Upper lobe of right lung (tissue), 1 donor: ENCODE data around the gene PPIG. TPM values are rescaled to one million over a fixed set of nuclear protein-coding genes. Genes with fewer than 3 reads are reported as not detected.
"Not testable (repeated sequence)": the region's sequence is repeated elsewhere in the genome, so short reads cannot be mapped to it uniquely, and the experiment has no call there.

Source experiments
- ATAC-seq: fragments of 200-7000 bp; cut with Tn5 transposase; one replicate; pipeline ENCODE4 v1.9.1; 2020; ENCODE audit warnings: mild to moderate bottlenecking, moderate library complexity
- DNase-seq: peaks from one replicate; pipeline ENCODE4 v3.0.0-alpha.2; 2020
- H3K27ac ChIP-seq: fragments of 200-600 bp; one replicate; pipeline ENCODE4 v1.8.0; 2022
- H3K27me3 ChIP-seq: fragments of 200-600 bp; one replicate; pipeline ENCODE4 v1.8.0; 2022; ENCODE audit warnings: mild to moderate bottlenecking
- H3K36me3 ChIP-seq: fragments of 200-600 bp; one replicate; pipeline ENCODE4 v1.8.0; 2022
- H3K4me1 ChIP-seq: fragments of 200-600 bp; one replicate; pipeline ENCODE4 v1.8.0; 2022
- H3K4me3 ChIP-seq: fragments of 200-600 bp; one replicate; pipeline ENCODE4 v1.8.0; 2022; ENCODE audit warnings: mild to moderate bottlenecking
- H3K9me3 ChIP-seq: fragments of 200-600 bp; one replicate; pipeline ENCODE4 v1.8.0; 2022
- intact Hi-C: fragments of 100-400 bp; cut with DNase I; formaldehyde crosslinking; loops from one replicate; pipeline ENCODE4 v1.11.0; 2022
- total RNA-seq: library from RNA; stranded (reverse); fragmentation: NEBNext Ultra II Directional; extraction: Animal tissue kit (Norgen Biotek cat#: 25700); gene quantifications from one replicate; pipeline ENCODE4 v1.2.1, GENCODE V29; 2021
- TF ChIP-seq, protein P1 (sequence below): fragments of 200-600 bp; IDR thresholded peaks from one replicate; pipeline ENCODE4 v1.8.0; 2022; ENCODE audit warnings: antibody characterized with exemption
- donor health status: DM: no; HTN: yes; CAD: no; lungs with severe emphysema.

PPIG gene
- total RNA-seq, 1 donor from 2014 or later = 50.5 TPM

GRCh38 chr2:169583518-169583917 is 633 bp upstream of the PPIG start:
- no peak for ATAC-seq
- intact Hi-C loops = no loop called here
- no peak for DNase-seq
- Histone ChIP-seq H3K4me1 (peaks cover 19% of the 10 kb centered on the region), H3K27me3 (no peaks in the 10 kb centered on the region), H3K9me3 (no peaks in the 10 kb centered on the region), H3K4me3 (peak overlapping the region; percentile 76), H3K27ac (peak overlapping the region; percentile 98), H3K36me3 (no peaks in the 10 kb centered on the region)
- TF ChIP-seq, protein P1, sequence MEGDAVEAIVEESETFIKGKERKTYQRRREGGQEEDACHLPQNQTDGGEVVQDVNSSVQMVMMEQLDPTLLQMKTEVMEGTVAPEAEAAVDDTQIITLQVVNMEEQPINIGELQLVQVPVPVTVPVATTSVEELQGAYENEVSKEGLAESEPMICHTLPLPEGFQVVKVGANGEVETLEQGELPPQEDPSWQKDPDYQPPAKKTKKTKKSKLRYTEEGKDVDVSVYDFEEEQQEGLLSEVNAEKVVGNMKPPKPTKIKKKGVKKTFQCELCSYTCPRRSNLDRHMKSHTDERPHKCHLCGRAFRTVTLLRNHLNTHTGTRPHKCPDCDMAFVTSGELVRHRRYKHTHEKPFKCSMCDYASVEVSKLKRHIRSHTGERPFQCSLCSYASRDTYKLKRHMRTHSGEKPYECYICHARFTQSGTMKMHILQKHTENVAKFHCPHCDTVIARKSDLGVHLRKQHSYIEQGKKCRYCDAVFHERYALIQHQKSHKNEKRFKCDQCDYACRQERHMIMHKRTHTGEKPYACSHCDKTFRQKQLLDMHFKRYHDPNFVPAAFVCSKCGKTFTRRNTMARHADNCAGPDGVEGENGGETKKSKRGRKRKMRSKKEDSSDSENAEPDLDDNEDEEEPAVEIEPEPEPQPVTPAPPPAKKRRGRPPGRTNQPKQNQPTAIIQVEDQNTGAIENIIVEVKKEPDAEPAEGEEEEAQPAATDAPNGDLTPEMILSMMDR = no peak

- Histone ChIP-seq H3K36me3 (no peaks in the 10 kb centered on the region), H3K9me3 (no peaks in the 10 kb centered on the region), H3K27me3 (no peaks in the 10 kb centered on the region), H3K4me1 (peaks cover 19% of the 10 kb centered on the region), H3K4me3 (peak overlapping the region; percentile 76), H3K27ac (peak overlapping the region; percentile 98)
- TF ChIP-seq, protein P1 = no peak
- DNase-seq (no peak), ATAC-seq (no peak)
- intact Hi-C loops = no loop called here
These were observed 1.5 kb downstream of the PPIG start for GRCh38 chr2:169585673-169586072.

- intact Hi-C loops = no loop called here
- DNase-seq (no peak), ATAC-seq (no peak)
- no peaks in the 10 kb centered on the region for H3K9me3 ChIP-seq
- peaks cover 16% of the 10 kb centered on the region for H3K4me1 ChIP-seq
- H3K36me3 ChIP-seq = no peaks in the 10 kb centered on the region
- H3K27me3 ChIP-seq = no peaks in the 10 kb centered on the region
- TF ChIP-seq, protein P1 = no peak
- no peak overlapping the region for H3K27ac ChIP-seq
- no peak overlapping the region for H3K4me3 ChIP-seq
These were observed 6.7 kb downstream of the PPIG start for GRCh38 chr2:169590804-169591203.

DNA sequence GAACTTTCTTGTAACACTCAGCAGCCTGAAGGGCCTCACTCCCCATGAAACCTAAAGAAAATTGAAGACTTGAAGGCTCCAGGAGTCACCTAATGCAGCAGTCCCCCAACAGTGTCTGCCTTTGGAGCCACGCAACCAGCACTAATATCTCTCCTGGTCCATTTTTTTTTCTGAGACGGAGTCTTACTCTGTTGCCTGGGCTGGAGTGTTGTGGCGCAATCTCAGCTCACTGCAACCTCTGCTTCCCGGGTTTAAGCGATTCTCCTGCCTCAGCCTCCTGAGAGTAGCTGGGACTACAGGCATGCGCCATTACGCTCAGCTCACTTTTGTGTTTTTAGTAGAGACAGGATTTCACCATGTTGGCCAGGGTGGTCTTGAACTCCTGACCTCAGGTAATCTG is 12.4 kb downstream of the PPIG start:
- H3K27me3 ChIP-seq, H3K4me1 ChIP-seq, H3K27ac ChIP-seq, H3K4me3 ChIP-seq, DNase-seq, H3K36me3 ChIP-seq, intact Hi-C loops, ATAC-seq, H3K9me3 ChIP-seq: not testable (repeated sequence)

GRCh38 chr2:169598982-169599381 is 14.8 kb downstream of the PPIG start:
- H3K27ac ChIP-seq = no peak overlapping the region
- peaks cover 11% of the 10 kb centered on the region for H3K36me3 ChIP-seq
- no peaks in the 10 kb centered on the region for H3K27me3 ChIP-seq
- intact Hi-C loops = no loop called here
- ATAC-seq (no peak), DNase-seq (no peak)
- no peaks in the 10 kb centered on the region for H3K4me1 ChIP-seq
- H3K4me3 ChIP-seq = no peak overlapping the region
- H3K9me3 ChIP-seq = no peaks in the 10 kb centered on the region
- TF ChIP-seq, protein P1 = no peak

- no peak for ATAC-seq
These were observed 15.4 kb downstream of the PPIG start for GRCh38 chr2:169599568-169599967.

More at GRCh38 chr2:169599568-169599967, 15.4 kb downstream of the PPIG start:
- no peaks in the 10 kb centered on the region for H3K27me3 ChIP-seq
- no peaks in the 10 kb centered on the region for H3K9me3 ChIP-seq
- H3K36me3 ChIP-seq = peaks cover 17% of the 10 kb centered on the region
- DNase-seq = no peak
- TF ChIP-seq, protein P1 = no peak
- intact Hi-C loops = no loop called here
- no peak overlapping the region for H3K27ac ChIP-seq
- no peaks in the 10 kb centered on the region for H3K4me1 ChIP-seq
- no peak overlapping the region for H3K4me3 ChIP-seq
